PC-9 (cell line): ENCODE data around the gene ZNF860. TPM values are rescaled to one million over a fixed set of nuclear protein-coding genes. Genes with fewer than 3 reads are reported as not detected.

Source experiments
- BruUV-seq: library from RNA; stranded (reverse); fragments of 400-500 nt; replicated peaks from 2 replicates; lab custom pipeline; 2021; lab: Mats Ljungman, UMichigan
- CTCF ChIA-PET: fragments of 300-600 bp; sonication (Branson Sonifier 250); formaldehyde crosslinking; loops from one replicate; lab custom pipeline; 2022; ENCODE audit warnings: antibody characterized with exemption; lab: Charles Lee
- POLR2A ChIA-PET: fragments of 300-600 bp; sonication (Branson Sonifier 250); formaldehyde crosslinking; loops from one replicate; lab custom pipeline; 2022; ENCODE audit warnings: antibody characterized with exemption; ENCODE audit not compliant: unreplicated experiment; lab: Charles Lee
- DNase-seq, 2 experiments: peaks; one replicate each; pipeline versions ENCODE4 v3.0.0 to v3.0.0-alpha.2; 2015 to 2022; ENCODE audit warnings: mixed read lengths in 1 of 2
- H2AFZ ChIP-seq: fragments of 200-600 bp; sonication (generic); 2 replicates; pipeline ENCODE4 v1.8.1; 2017; ENCODE audit warnings: antibody characterized with exemption
- H3F3A ChIP-seq: fragments of 200-600 bp; sonication (generic); 2 replicates; pipeline ENCODE4 v1.8.1; 2017; ENCODE audit warnings: antibody characterized with exemption, mild to moderate bottlenecking, low read depth; ENCODE audit not compliant: insufficient read depth
- H3K27ac ChIP-seq: fragments of 200-600 bp; sonication (generic); 2 replicates; pipeline ENCODE4 v1.6.1; 2016; ENCODE audit warnings: mixed run types
- H3K27me3 ChIP-seq: fragments of 200-600 bp; sonication (generic); 2 replicates; pipeline ENCODE4 v1.6.1; 2016; ENCODE audit warnings: low read depth, mixed run types; ENCODE audit not compliant: insufficient read depth
- H3K36me3 ChIP-seq: fragments of 200-600 bp; sonication (generic); 2 replicates; pipeline ENCODE4 v1.6.1; 2016; ENCODE audit warnings: low read depth, mixed run types
- H3K4me1 ChIP-seq: fragments of 200-600 bp; sonication (generic); replicated peaks from 2 replicates; pipeline ENCODE4 v1.6.1; 2016; ENCODE audit warnings: mixed run types; ENCODE audit not compliant: insufficient read depth
- H3K4me2 ChIP-seq: fragments of 200-600 bp; sonication (generic); 2 replicates; pipeline ENCODE4 v1.6.1; 2017; ENCODE audit warnings: mixed run types
- H3K4me3 ChIP-seq: fragments of 200-600 bp; sonication (generic); 2 replicates; pipeline ENCODE4 v1.6.1; 2016; ENCODE audit warnings: mixed run types
- H3K79me2 ChIP-seq: fragments of 200-600 bp; sonication (generic); 2 replicates; pipeline ENCODE4 v1.6.1; 2017; ENCODE audit warnings: low read depth, mixed run types
- H3K9me2 ChIP-seq: fragments of 200-600 bp; sonication (generic); 2 replicates; pipeline ENCODE4 v1.8.1; 2017; ENCODE audit warnings: mild to moderate bottlenecking; ENCODE audit not compliant: insufficient read depth
- H3K9me3 ChIP-seq: fragments of 200-600 bp; sonication (generic); 2 replicates; pipeline ENCODE4 v1.8.1; 2016; ENCODE audit warnings: low read depth; ENCODE audit not compliant: insufficient read depth
- H4K20me1 ChIP-seq: fragments of 200-600 bp; sonication (generic); 2 replicates; pipeline ENCODE4 v1.8.1; 2017; ENCODE audit not compliant: insufficient read depth
- EZH2 ChIP-seq: fragments of 200-600 bp; sonication (generic); IDR thresholded peaks from 2 replicates; pipeline ENCODE4 v1.8.0; 2017; ENCODE audit warnings: antibody characterized with exemption, low read depth
- intact Hi-C: fragments of 100-400 bp; cut with micrococcal nuclease; formaldehyde crosslinking; loops from one replicate; pipeline ENCODE4 v1.10.0; 2022; ENCODE audit not compliant: unreplicated experiment
- total RNA-seq: library from RNA; stranded (reverse); gene quantifications from 2 replicates; pipeline ENCODE4 v1.2.3, GENCODE V29; 2021
- TF ChIP-seq, protein P1 (sequence below): fragments of 200-600 bp; sonication (generic); conservative IDR thresholded peaks from 2 replicates; pipeline ENCODE4 v1.6.1; 2017; ENCODE audit warnings: mixed run types, antibody characterized with exemption, mild to moderate bottlenecking, moderate library complexity

Gene ZNF860
- total RNA-seq, 1 experiment from 2014 or later: 5.3 TPM

DNA sequence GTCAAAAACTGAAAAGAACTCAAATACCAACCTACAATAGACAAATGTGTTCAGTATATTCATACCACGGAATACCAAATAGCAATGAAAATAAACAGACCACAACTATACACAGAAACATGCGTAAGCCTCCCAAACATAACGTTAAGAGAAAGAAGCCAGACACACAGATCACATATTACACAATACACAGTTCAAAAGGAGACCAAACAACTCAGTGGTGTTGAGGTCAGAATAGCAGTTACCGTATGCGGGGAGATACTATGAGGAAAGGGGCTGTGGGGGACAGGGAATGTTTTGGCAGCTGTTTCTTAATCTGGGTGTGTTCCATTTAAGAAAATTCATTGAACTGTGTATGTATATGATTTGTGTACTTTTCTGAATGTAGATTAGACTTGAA is 7.1 kb upstream of the ZNF860 start:
- H3K9me3 ChIP-seq: no peaks in the 10 kb centered on the region
- no peaks in the 10 kb centered on the region for H4K20me1 ChIP-seq
- intact Hi-C loops: no loop called here
- peaks cover 14% of the 10 kb centered on the region for H3K4me1 ChIP-seq
- no TSS peak for BruUV-seq
- POLR2A ChIA-PET: no interaction called here
- H3F3A ChIP-seq: peaks cover 5% of the 10 kb centered on the region; the same call in 1 of the 2 replicates
- no peak overlapping the region for H3K27ac ChIP-seq
- no peaks in the 10 kb centered on the region for H3K36me3 ChIP-seq
- no peak overlapping the region for H2AFZ ChIP-seq
- peaks cover 4% of the 10 kb centered on the region; the same call in 1 of the 2 replicates for H3K79me2 ChIP-seq
- TF ChIP-seq, protein P1, sequence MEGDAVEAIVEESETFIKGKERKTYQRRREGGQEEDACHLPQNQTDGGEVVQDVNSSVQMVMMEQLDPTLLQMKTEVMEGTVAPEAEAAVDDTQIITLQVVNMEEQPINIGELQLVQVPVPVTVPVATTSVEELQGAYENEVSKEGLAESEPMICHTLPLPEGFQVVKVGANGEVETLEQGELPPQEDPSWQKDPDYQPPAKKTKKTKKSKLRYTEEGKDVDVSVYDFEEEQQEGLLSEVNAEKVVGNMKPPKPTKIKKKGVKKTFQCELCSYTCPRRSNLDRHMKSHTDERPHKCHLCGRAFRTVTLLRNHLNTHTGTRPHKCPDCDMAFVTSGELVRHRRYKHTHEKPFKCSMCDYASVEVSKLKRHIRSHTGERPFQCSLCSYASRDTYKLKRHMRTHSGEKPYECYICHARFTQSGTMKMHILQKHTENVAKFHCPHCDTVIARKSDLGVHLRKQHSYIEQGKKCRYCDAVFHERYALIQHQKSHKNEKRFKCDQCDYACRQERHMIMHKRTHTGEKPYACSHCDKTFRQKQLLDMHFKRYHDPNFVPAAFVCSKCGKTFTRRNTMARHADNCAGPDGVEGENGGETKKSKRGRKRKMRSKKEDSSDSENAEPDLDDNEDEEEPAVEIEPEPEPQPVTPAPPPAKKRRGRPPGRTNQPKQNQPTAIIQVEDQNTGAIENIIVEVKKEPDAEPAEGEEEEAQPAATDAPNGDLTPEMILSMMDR: no peak
- TF ChIP-seq EZH2: no peak
- no peak overlapping the region for H3K4me2 ChIP-seq
- DNase-seq: no peak
- H3K9me2 ChIP-seq: no peaks in the 10 kb centered on the region
- H3K4me3 ChIP-seq: no peak overlapping the region
- CTCF ChIA-PET: no interaction called here
- H3K27me3 ChIP-seq: no peaks in the 10 kb centered on the region

DNA sequence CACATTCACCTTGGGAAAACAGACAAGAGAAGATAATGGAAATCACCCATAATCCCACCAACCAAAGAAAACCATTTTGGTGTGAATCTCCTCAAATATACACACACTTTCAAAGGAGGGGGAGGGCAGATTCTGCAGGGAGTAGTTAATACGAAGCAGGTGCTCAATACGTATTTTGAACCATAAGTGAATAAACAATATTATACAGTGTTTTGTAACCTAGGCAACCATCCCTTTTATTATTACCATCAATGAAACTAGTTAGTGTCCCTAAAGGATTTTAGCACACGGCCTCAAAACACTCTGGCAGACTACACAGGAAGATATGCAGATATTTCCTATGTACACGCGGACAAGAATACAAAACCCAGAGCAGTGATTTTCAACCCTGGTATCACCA is 6.6 kb upstream of the ZNF860 start:
- CTCF ChIA-PET: no interaction called here
- H3K36me3 ChIP-seq: no peaks in the 10 kb centered on the region
- intact Hi-C loops: no loop called here
- H2AFZ ChIP-seq: no peak overlapping the region
- no peaks in the 10 kb centered on the region for H3K27me3 ChIP-seq
- no peak overlapping the region for H3K27ac ChIP-seq
- peaks cover 4% of the 10 kb centered on the region; the same call in 1 of the 2 replicates for H3K79me2 ChIP-seq
- no peak overlapping the region for H3K4me2 ChIP-seq
- H3K4me3 ChIP-seq: no peak overlapping the region
- no TSS peak for BruUV-seq
- no peaks in the 10 kb centered on the region for H3K9me3 ChIP-seq
- TF ChIP-seq EZH2: no peak
- TF ChIP-seq, protein P1: no peak
- POLR2A ChIA-PET: no interaction called here
- no peaks in the 10 kb centered on the region for H3K9me2 ChIP-seq
- H4K20me1 ChIP-seq: no peaks in the 10 kb centered on the region
- H3K4me1 ChIP-seq: peaks cover 18% of the 10 kb centered on the region
- peaks cover 5% of the 10 kb centered on the region; the same call in 1 of the 2 replicates for H3F3A ChIP-seq
- DNase-seq: no peak

DNA sequence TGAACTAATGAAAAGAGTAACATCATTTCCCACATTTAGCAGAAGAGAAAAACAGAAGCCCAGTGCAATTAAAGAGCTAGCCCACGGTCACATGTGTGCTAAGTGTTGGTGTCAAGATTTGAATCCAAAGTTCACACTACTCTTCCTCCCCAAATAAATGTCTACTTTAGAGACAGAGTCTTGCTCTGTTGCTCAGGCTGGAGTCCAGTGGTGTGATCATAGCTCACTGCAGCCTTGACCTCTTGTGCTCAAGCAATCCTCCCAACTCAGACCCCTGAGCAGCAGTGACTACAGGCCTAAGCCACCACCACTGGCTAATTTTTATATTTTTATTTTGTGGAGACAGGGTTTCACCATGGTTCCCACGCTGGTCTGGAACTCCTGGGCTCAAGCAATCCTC is 5.2 kb upstream of the ZNF860 start:
- Histone ChIP-seq H3K4me3 (no peak overlapping the region), H3K79me2 (peaks cover 4% of the 10 kb centered on the region; the same call in 1 of the 2 replicates), H2AFZ (no peak overlapping the region), H3K36me3 (no peaks in the 10 kb centered on the region), H3K4me2 (no peak overlapping the region), H4K20me1 (no peaks in the 10 kb centered on the region), H3K27me3 (no peaks in the 10 kb centered on the region), H3K4me1 (peaks cover 18% of the 10 kb centered on the region), H3F3A (peaks cover 5% of the 10 kb centered on the region; the same call in 1 of the 2 replicates), H3K9me2 (no peaks in the 10 kb centered on the region), H3K27ac (no peak overlapping the region), H3K9me3 (no peaks in the 10 kb centered on the region)
- ChIA-PET CTCF (no interaction called here), POLR2A (no interaction called here)
- no peak for DNase-seq
- no peak for TF ChIP-seq EZH2
- TF ChIP-seq, protein P1: no peak
- intact Hi-C loops: no loop called here
- BruUV-seq: no TSS peak
